HCT116 (cell line): ENCODE measurements around the gene RAB13.

Experiments
- POLR2AphosphoS5 ChIP-seq: IDR thresholded peaks from 2 replicates; pipeline ENCODE4 v1.6.1; 2011; ENCODE audit warnings: mild to moderate bottlenecking, low read depth, low read length, moderate library complexity
- TF ChIP-seq, protein P1 (sequence below), 3 experiments: fragments of 200-600 bp in 1 of 3; sonication (generic) in 1 of 3; IDR thresholded peaks in 2 of 3; conservative IDR thresholded peaks in 1 of 3; 2 replicates each; pipeline ENCODE4 v1.5.1; 2012 to 2017; ENCODE audit warnings: low read depth in 2 of 3, low read length in 2 of 3, antibody characterized with exemption in 1 of 3, borderline replicate concordance in 1 of 3, control low read depth in 1 of 3, mild to moderate bottlenecking in 1 of 3, mixed read lengths in 1 of 3, mixed run types in 1 of 3, moderate library complexity in 1 of 3; ENCODE audit not compliant: insufficient read depth in 1 of 3
- TF ChIP-seq, protein P2 (sequence below): IDR thresholded peaks from 2 replicates; pipeline ENCODE4 v1.6.1; 2012

DNA sequence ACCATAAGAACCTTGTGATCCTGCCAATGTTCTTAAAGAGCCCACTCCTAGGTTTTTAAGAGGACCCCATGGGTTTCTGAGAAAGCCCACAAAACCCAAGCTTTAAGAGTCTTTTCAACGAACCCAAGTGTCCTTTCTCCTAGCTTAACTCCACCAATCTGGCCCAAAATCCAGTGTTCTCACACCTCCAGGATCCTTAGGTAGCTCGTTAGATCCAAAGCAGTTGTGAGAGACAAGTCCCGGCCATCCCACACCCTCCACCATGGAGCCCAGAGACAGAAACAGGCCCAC, 41.4 kb downstream of the RAB13 start:
- TF ChIP-seq, protein P1, sequence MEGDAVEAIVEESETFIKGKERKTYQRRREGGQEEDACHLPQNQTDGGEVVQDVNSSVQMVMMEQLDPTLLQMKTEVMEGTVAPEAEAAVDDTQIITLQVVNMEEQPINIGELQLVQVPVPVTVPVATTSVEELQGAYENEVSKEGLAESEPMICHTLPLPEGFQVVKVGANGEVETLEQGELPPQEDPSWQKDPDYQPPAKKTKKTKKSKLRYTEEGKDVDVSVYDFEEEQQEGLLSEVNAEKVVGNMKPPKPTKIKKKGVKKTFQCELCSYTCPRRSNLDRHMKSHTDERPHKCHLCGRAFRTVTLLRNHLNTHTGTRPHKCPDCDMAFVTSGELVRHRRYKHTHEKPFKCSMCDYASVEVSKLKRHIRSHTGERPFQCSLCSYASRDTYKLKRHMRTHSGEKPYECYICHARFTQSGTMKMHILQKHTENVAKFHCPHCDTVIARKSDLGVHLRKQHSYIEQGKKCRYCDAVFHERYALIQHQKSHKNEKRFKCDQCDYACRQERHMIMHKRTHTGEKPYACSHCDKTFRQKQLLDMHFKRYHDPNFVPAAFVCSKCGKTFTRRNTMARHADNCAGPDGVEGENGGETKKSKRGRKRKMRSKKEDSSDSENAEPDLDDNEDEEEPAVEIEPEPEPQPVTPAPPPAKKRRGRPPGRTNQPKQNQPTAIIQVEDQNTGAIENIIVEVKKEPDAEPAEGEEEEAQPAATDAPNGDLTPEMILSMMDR (IDR thresholded peaks at IDR 0.05 in 2 of 3, conservative IDR thresholded peaks at IDR 0.05 in 1 of 3; ENCODE audit: borderline replicate concordance in 1 of 3, insufficient read depth in 1 of 3, low read depth in 2 of 3, low read length in 2 of 3) = no peak
- TF ChIP-seq, protein P2, sequence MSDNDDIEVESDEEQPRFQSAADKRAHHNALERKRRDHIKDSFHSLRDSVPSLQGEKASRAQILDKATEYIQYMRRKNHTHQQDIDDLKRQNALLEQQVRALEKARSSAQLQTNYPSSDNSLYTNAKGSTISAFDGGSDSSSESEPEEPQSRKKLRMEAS = no peak
- no peak for TF ChIP-seq POLR2AphosphoS5
